Peyer's patch (tissue), 4 donors: ENCODE measurements around the gene MAPK14.

ENCODE experiments used
- CTCF ChIP-seq, 6 experiments: fragments of 450-650 bp in 4 of 6; fragments of 200-600 bp in 2 of 6; sonication (generic) in 1 of 6; IDR thresholded peaks; one replicate each; pipeline ENCODE4 v1.5.1; 2017 to 2019; ENCODE audit warnings: antibody characterized with exemption in 6 of 6, mild to moderate bottlenecking in 3 of 6, moderate library complexity in 1 of 6
- POLR2A ChIP-seq, 2 donors: fragments of 450-650 bp; IDR thresholded peaks; one replicate each; pipeline ENCODE4 v1.5.1; 2017; ENCODE audit warnings: antibody characterized with exemption in 2 of 2, mild to moderate bottlenecking in 2 of 2, moderate library complexity in 2 of 2

- TF ChIP-seq CTCF (IDR thresholded peaks at IDR 0.05) (no peak), POLR2A (IDR thresholded peaks at IDR 0.05) (no peak)
Observed at GRCh38 chr6:36127462-36128016, 99.9 kb downstream of the MAPK14 start.
